Thoracic aorta (tissue), 2 donors: Measurements from ENCODE around the gene CCR9. TPM values are rescaled to one million over a fixed set of nuclear protein-coding genes. Genes with fewer than 3 reads are reported as not detected.

Source experiments
- ATAC-seq: fragments of 150-250 bp; one replicate; pipeline ENCODE4 v1.8.0; 2017; ENCODE audit warnings: low read depth; ENCODE audit not compliant: insufficient number of reproducible peaks, low FRiP score
- DNase-seq: peaks from one replicate; pipeline ENCODE4 v3.0.0-alpha.2; 2020; ENCODE audit warnings: low spot score
- H3K27ac ChIP-seq, 2 donors: fragments of 200-600 bp; sonication (generic); 1 replicate in 1 of 2; 2 replicates in 1 of 2; pipeline ENCODE4 v1.5.1; 2016; ENCODE audit warnings: mild to moderate bottlenecking in 2 of 2, moderate library complexity in 2 of 2
- H3K27me3 ChIP-seq: fragments of 200-600 bp; sonication (generic); replicated peaks from 2 replicates; pipeline ENCODE4 v1.6.0; 2016; ENCODE audit warnings: mild to moderate bottlenecking; ENCODE audit not compliant: insufficient read depth
- H3K36me3 ChIP-seq: fragments of 200-600 bp; sonication (generic); one replicate; pipeline ENCODE4 v1.5.1; 2016
- H3K4me1 ChIP-seq, 2 donors: fragments of 200-600 bp; sonication (generic); 1 replicate in 1 of 2; 2 replicates in 1 of 2; pipeline versions ENCODE4 v1.5.1 to v1.6.0; 2016; ENCODE audit warnings: low read depth in 2 of 2, mild to moderate bottlenecking in 1 of 2; ENCODE audit not compliant: control insufficient read depth in 1 of 2
- H3K4me3 ChIP-seq: fragments of 200-600 bp; sonication (generic); 2 replicates; pipeline ENCODE4 v1.5.1; 2016; ENCODE audit warnings: mild to moderate bottlenecking
- H3K9me3 ChIP-seq: fragments of 200-600 bp; sonication (generic); 2 replicates; pipeline ENCODE4 v1.5.1; 2016
- CTCF ChIP-seq: fragments of 200-600 bp; sonication (generic); IDR thresholded peaks from one replicate; pipeline ENCODE4 v1.5.1; 2019; ENCODE audit warnings: antibody characterized with exemption
- total RNA-seq, 2 donors: library from RNA; depleted of rRNA; stranded (reverse); fragments of >200 nt; gene quantifications; one replicate each; pipeline versions ENCODE4 v1.1.0 to v1.2.3, GENCODE V29; 2016

CCR9 gene
- total RNA-seq, 2 donors from 2014 or later, result not detected

GRCh38 chr3:45880725-45881077, 5.6 kb upstream of the CCR9 start:
- no peak for TF ChIP-seq CTCF
- Histone ChIP-seq H3K36me3 (no peaks in the 10 kb centered on the region), H3K27me3 (no peaks in the 10 kb centered on the region), H3K4me3 (no peak overlapping the region), H3K4me1 (no peaks in the 10 kb centered on the region), H3K27ac (no peak overlapping the region), H3K9me3 (no peaks in the 10 kb centered on the region)
- ATAC-seq (no peak), DNase-seq (no peak)

GRCh38 chr3:45881078-45882022, 5.0 kb upstream of the CCR9 start:
- Histone ChIP-seq H3K9me3 (no peaks in the 10 kb centered on the region), H3K27me3 (no peaks in the 10 kb centered on the region), H3K4me1 (no peaks in the 10 kb centered on the region), H3K36me3 (no peaks in the 10 kb centered on the region), H3K4me3 (no peak overlapping the region), H3K27ac (no peak overlapping the region)
- no peak for DNase-seq
- TF ChIP-seq CTCF, result no peak
- no peak for ATAC-seq

- H3K27me3 ChIP-seq, result no peaks in the 10 kb centered on the region
- no peak for TF ChIP-seq CTCF
- no peaks in the 10 kb centered on the region for H3K9me3 ChIP-seq
- H3K36me3 ChIP-seq, result no peaks in the 10 kb centered on the region
- no peak overlapping the region for H3K27ac ChIP-seq
- DNase-seq (no peak), ATAC-seq (no peak)
- H3K4me1 ChIP-seq, result no peaks in the 10 kb centered on the region
- no peak overlapping the region for H3K4me3 ChIP-seq
These were observed 1.8 kb upstream of the CCR9 start for GRCh38 chr3:45884368-45885201.

GRCh38 chr3:45887285-45887684, 942 bp downstream of the CCR9 start:
- H3K4me1 ChIP-seq, result no peaks in the 10 kb centered on the region
- no peak for TF ChIP-seq CTCF
- ATAC-seq (no peak), DNase-seq (no peak)
- H3K27ac ChIP-seq, result no peak overlapping the region
- H3K9me3 ChIP-seq, result no peaks in the 10 kb centered on the region
- H3K27me3 ChIP-seq, result no peaks in the 10 kb centered on the region
- H3K4me3 ChIP-seq, result no peak overlapping the region
- H3K36me3 ChIP-seq, result no peaks in the 10 kb centered on the region
